GM21723 (cell line): ENCODE results near the gene KCNC2.

Experiments
- ATAC-seq: cut with Tn5 transposase; IDR thresholded peaks from one replicate; pipeline ENCODE4 v1.9.1; 2021; ENCODE audit warnings: mild to moderate bottlenecking, moderate library complexity; ENCODE audit not compliant: unreplicated experiment

KCNC2 gene

GRCh38 chr12:75162845-75163244, 46.8 kb downstream of the KCNC2 start:
- no peak for ATAC-seq

- no peak for ATAC-seq
Observed at GRCh38 chr12:75161488-75161887, 48.2 kb downstream of the KCNC2 start.

GRCh38 chr12:75157385-75157784, 52.3 kb downstream of the KCNC2 start:
- no peak for ATAC-seq

- ATAC-seq, result no peak
Observed at GRCh38 chr12:75155962-75156361, 53.7 kb downstream of the KCNC2 start.

GRCh38 chr12:75154388-75154787, 55.3 kb downstream of the KCNC2 start:
- no peak for ATAC-seq

GRCh38 chr12:75139196-75139595, 70.4 kb downstream of the KCNC2 start:
- no peak for ATAC-seq

GRCh38 chr12:75137896-75138295, 71.7 kb downstream of the KCNC2 start:
- ATAC-seq, result no peak

GRCh38 chr12:75135026-75135425, 74.6 kb downstream of the KCNC2 start:
- ATAC-seq, result no peak

GRCh38 chr12:75130811-75131210, 78.8 kb downstream of the KCNC2 start:
- ATAC-seq, result no peak

GRCh38 chr12:75129275-75129674, 80.4 kb downstream of the KCNC2 start:
- no peak for ATAC-seq

GRCh38 chr12:75121036-75121705, 88.5 kb downstream of the KCNC2 start:
- ATAC-seq, result no peak

- no peak for ATAC-seq
Observed at GRCh38 chr12:75120311-75120711, 89.3 kb downstream of the KCNC2 start.

- ATAC-seq, result no peak
Observed at GRCh38 chr12:75116646-75117198, 92.9 kb downstream of the KCNC2 start.

- no peak for ATAC-seq
Observed at GRCh38 chr12:75115748-75116147, 93.9 kb downstream of the KCNC2 start.

- ATAC-seq, result no peak
Observed at GRCh38 chr12:75103822-75104221, 105.8 kb downstream of the KCNC2 start.

GRCh38 chr12:75101781-75102180, 107.9 kb downstream of the KCNC2 start:
- ATAC-seq, result no peak

GRCh38 chr12:75099210-75099609, 110.4 kb downstream of the KCNC2 start:
- no peak for ATAC-seq

GRCh38 chr12:75097003-75097402, 112.6 kb downstream of the KCNC2 start:
- ATAC-seq, result no peak

- no peak for ATAC-seq
Observed at GRCh38 chr12:75087654-75088053, 122.0 kb downstream of the KCNC2 start.

- no peak for ATAC-seq
Observed at GRCh38 chr12:75086091-75087038, 123.3 kb downstream of the KCNC2 start.

- ATAC-seq, result no peak
Observed at GRCh38 chr12:75081305-75081704, 128.3 kb downstream of the KCNC2 start.

GRCh38 chr12:75080582-75080981, 129.1 kb downstream of the KCNC2 start:
- ATAC-seq, result no peak
